ENCODE measurements around the gene BRAT1.

Gene BRAT1

DNA sequence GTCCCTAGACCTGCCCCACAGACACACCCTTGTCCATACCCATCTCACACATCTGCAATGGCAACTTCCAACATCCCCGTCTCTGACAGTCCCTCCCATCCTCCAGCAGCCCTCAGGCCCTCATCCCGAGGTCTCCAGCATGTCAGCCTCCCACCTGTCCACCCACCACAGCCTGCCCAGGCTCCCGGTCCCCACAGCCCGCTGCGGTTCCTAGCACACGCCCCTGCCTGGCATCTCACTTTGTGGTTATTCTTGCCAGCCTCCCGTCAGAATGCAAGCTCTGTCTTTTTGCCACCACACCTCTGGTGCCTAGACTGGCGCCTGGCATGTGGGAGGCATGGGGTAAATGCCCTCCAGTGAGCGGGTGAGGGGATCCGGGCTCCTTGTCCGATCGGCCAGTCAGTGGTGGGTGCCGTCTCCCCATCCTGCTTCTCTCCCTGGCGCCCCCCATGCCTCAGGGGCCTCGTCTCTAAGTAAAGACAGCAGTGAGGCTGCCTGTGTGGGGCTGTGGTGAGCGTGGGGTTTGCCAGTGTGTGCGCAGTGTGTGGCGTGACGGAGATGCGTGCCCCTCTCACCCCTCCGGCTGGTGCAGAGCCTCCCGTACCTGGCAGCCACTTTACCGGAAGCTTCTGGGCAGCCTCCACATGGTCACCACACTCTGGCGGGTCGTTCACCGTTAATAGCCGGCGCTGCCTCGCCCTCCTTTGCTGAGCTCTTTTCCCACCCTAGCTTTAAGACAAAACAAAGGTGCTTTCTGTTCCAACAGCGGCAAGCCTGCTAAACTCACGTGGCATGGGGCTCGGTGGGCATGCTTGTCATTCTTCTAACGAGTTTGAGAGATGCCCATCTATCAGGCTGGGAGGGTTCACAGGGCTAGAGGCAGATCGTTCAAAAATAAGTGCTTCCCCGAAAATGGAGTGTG is 48.0 kb upstream of the BRAT1 start:
- no peaks in the 10 kb centered on the region for H3K36me3 ChIP-seq (ENCODE audit: insufficient read depth, low read length)
- no peak overlapping the region for H3K9ac ChIP-seq (ENCODE audit: low read depth, low read length, poor library complexity, severe bottlenecking)
- H3K27me3 ChIP-seq (ENCODE audit: insufficient read depth, low read length, poor library complexity, severe bottlenecking) = no peaks in the 10 kb centered on the region
- no peaks in the 10 kb centered on the region for H4K20me1 ChIP-seq (ENCODE audit: insufficient read depth, low read length, poor library complexity, severe bottlenecking)
- H3K4me3 ChIP-seq (ENCODE audit: low read length, poor library complexity, severe bottlenecking) = no peak overlapping the region
- H3K9me2 ChIP-seq (replicated peaks; ENCODE audit: low read depth, low read length) = no peaks in the 10 kb centered on the region
- H3K9me3 ChIP-seq (ENCODE audit: insufficient read depth, low read depth, low read length) = no peaks in the 10 kb centered on the region
- H3K4me1 ChIP-seq (ENCODE audit: insufficient read depth, low read length, poor library complexity, severe bottlenecking) = no peaks in the 10 kb centered on the region
- no peak overlapping the region for H2AFZ ChIP-seq (ENCODE audit: low read length)
- H3K79me2 ChIP-seq (ENCODE audit: insufficient read depth, low read length) = no peaks in the 10 kb centered on the region
- H3F3A ChIP-seq (ENCODE audit: low read depth) = no peaks in the 10 kb centered on the region
- H3K4me2 ChIP-seq (ENCODE audit: low read depth, low read length, poor library complexity, severe bottlenecking) = no peak overlapping the region
- TF ChIP-seq, protein P1, sequence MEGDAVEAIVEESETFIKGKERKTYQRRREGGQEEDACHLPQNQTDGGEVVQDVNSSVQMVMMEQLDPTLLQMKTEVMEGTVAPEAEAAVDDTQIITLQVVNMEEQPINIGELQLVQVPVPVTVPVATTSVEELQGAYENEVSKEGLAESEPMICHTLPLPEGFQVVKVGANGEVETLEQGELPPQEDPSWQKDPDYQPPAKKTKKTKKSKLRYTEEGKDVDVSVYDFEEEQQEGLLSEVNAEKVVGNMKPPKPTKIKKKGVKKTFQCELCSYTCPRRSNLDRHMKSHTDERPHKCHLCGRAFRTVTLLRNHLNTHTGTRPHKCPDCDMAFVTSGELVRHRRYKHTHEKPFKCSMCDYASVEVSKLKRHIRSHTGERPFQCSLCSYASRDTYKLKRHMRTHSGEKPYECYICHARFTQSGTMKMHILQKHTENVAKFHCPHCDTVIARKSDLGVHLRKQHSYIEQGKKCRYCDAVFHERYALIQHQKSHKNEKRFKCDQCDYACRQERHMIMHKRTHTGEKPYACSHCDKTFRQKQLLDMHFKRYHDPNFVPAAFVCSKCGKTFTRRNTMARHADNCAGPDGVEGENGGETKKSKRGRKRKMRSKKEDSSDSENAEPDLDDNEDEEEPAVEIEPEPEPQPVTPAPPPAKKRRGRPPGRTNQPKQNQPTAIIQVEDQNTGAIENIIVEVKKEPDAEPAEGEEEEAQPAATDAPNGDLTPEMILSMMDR (conservative IDR thresholded peaks at IDR 0.05; ENCODE audit: low read length) = no peak
- no peak for TF ChIP-seq EZH2phosphoT487 (IDR thresholded peaks at IDR 0.05; ENCODE audit: borderline replicate concordance)

DNA sequence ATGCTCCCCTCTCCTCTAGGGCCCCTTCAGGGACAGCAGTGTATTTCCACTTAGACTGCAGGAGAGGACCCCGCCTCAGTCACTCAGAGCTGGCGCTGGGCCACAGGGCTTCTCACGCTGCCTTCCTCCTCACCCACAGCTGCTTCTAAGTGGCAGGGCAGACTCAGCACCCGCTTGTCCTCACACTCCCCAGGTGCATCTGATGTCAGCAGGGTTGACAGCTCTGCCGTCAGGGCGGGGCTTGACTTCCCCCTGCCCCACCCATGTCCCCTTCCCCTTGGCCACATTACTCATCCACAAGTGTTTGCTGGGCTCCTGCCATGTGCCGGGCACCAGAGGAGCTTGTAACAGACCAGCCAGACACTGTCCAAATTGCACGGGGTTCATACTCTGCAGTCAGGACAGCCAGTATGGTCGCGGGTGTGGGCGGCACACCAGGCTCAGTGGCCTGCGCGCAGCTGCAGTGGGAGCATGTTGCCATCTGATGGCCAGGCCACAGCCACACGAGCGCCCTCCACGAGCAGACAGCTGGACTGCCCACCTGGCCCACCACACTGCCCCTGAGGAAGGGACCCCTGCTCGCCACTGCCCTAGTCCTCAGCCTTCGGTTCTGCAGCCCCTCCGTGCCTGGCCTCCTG is 47.2 kb upstream of the BRAT1 start:
- Histone ChIP-seq H2AFZ (ENCODE audit: low read length) (no peak overlapping the region), H3K36me3 (ENCODE audit: insufficient read depth, low read length) (no peaks in the 10 kb centered on the region)

DNA sequence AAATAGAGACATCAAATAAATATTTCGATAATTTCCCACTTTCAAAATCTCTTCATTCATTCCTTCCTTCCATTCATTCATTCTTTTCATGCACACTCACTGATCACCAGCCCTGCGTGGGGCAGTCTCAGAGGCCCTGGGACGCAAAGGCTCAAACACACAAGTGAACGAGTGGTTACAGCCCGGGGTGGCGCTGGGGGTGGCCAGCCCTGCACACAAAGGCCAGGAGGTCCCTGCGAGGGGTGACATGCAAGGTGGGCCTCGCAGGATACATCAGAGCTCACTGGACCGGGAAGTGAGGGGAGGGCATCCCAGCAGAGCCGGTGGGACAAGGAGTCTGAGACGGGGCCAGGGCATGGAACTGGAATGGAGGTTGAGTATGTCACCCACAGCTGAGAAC is 46.6 kb upstream of the BRAT1 start:
- Histone ChIP-seq H3K9me2 (replicated peaks; ENCODE audit: low read depth, low read length) (no peaks in the 10 kb centered on the region), H3K27me3 (ENCODE audit: insufficient read depth, low read length, poor library complexity, severe bottlenecking) (no peaks in the 10 kb centered on the region), H4K20me1 (ENCODE audit: insufficient read depth, low read length, poor library complexity, severe bottlenecking) (no peaks in the 10 kb centered on the region), H3K4me1 (ENCODE audit: insufficient read depth, low read length, poor library complexity, severe bottlenecking) (no peaks in the 10 kb centered on the region), H3K79me2 (ENCODE audit: insufficient read depth, low read length) (no peaks in the 10 kb centered on the region), H2AFZ (ENCODE audit: low read length) (no peak overlapping the region), H3K9ac (ENCODE audit: low read depth, low read length, poor library complexity, severe bottlenecking) (no peak overlapping the region), H3K4me2 (ENCODE audit: low read depth, low read length, poor library complexity, severe bottlenecking) (no peak overlapping the region), H3K36me3 (ENCODE audit: insufficient read depth, low read length) (no peaks in the 10 kb centered on the region), H3F3A (ENCODE audit: low read depth) (no peaks in the 10 kb centered on the region), H3K9me3 (ENCODE audit: insufficient read depth, low read depth, low read length) (no peaks in the 10 kb centered on the region), H3K4me3 (ENCODE audit: low read length, poor library complexity, severe bottlenecking) (no peak overlapping the region)
- TF ChIP-seq EZH2phosphoT487 (IDR thresholded peaks at IDR 0.05; ENCODE audit: borderline replicate concordance) = no peak
- TF ChIP-seq, protein P1 (conservative IDR thresholded peaks at IDR 0.05; ENCODE audit: low read length) = no peak

More for the DNA sequence above, 47.2 kb upstream of the BRAT1 start:
- Histone ChIP-seq H3K4me1 (ENCODE audit: insufficient read depth, low read length, poor library complexity, severe bottlenecking) (no peaks in the 10 kb centered on the region), H3K9me3 (ENCODE audit: insufficient read depth, low read depth, low read length) (no peaks in the 10 kb centered on the region), H3K9me2 (replicated peaks; ENCODE audit: low read depth, low read length) (no peaks in the 10 kb centered on the region), H3K79me2 (ENCODE audit: insufficient read depth, low read length) (no peaks in the 10 kb centered on the region), H3K4me2 (ENCODE audit: low read depth, low read length, poor library complexity, severe bottlenecking) (no peak overlapping the region), H4K20me1 (ENCODE audit: insufficient read depth, low read length, poor library complexity, severe bottlenecking) (no peaks in the 10 kb centered on the region), H3K9ac (ENCODE audit: low read depth, low read length, poor library complexity, severe bottlenecking) (no peak overlapping the region), H3F3A (ENCODE audit: low read depth) (no peaks in the 10 kb centered on the region), H3K4me3 (ENCODE audit: low read length, poor library complexity, severe bottlenecking) (no peak overlapping the region), H3K27me3 (ENCODE audit: insufficient read depth, low read length, poor library complexity, severe bottlenecking) (no peaks in the 10 kb centered on the region)
- TF ChIP-seq, protein P1 (conservative IDR thresholded peaks at IDR 0.05; ENCODE audit: low read length) = no peak
- no peak for TF ChIP-seq EZH2phosphoT487 (IDR thresholded peaks at IDR 0.05; ENCODE audit: borderline replicate concordance)

Measured in Loucy (cell line).